PC-9 (cell line): ENCODE results near the gene RPTOR. TPM values are rescaled to one million over a fixed set of nuclear protein-coding genes. Genes with fewer than 3 reads are reported as not detected.

Experiments
- BruUV-seq: library from RNA; stranded (reverse); fragments of 400-500 nt; replicated peaks from 2 replicates; lab custom pipeline; 2021; lab: Mats Ljungman, UMichigan
- CTCF ChIA-PET: fragments of 300-600 bp; sonication (Branson Sonifier 250); formaldehyde crosslinking; loops from one replicate; lab custom pipeline; 2022; ENCODE audit warnings: antibody characterized with exemption; lab: Charles Lee
- POLR2A ChIA-PET: fragments of 300-600 bp; sonication (Branson Sonifier 250); formaldehyde crosslinking; loops from one replicate; lab custom pipeline; 2022; ENCODE audit warnings: antibody characterized with exemption; ENCODE audit not compliant: unreplicated experiment; lab: Charles Lee
- DNase-seq, 2 experiments: peaks; one replicate each; pipeline versions ENCODE4 v3.0.0 to v3.0.0-alpha.2; 2015 to 2022; ENCODE audit warnings: mixed read lengths in 1 of 2
- H2AFZ ChIP-seq: fragments of 200-600 bp; sonication (generic); 2 replicates; pipeline ENCODE4 v1.8.1; 2017; ENCODE audit warnings: antibody characterized with exemption
- H3F3A ChIP-seq: fragments of 200-600 bp; sonication (generic); 2 replicates; pipeline ENCODE4 v1.8.1; 2017; ENCODE audit warnings: antibody characterized with exemption, mild to moderate bottlenecking, low read depth; ENCODE audit not compliant: insufficient read depth
- H3K27ac ChIP-seq: fragments of 200-600 bp; sonication (generic); 2 replicates; pipeline ENCODE4 v1.6.1; 2016; ENCODE audit warnings: mixed run types
- H3K27me3 ChIP-seq: fragments of 200-600 bp; sonication (generic); 2 replicates; pipeline ENCODE4 v1.6.1; 2016; ENCODE audit warnings: low read depth, mixed run types; ENCODE audit not compliant: insufficient read depth
- H3K36me3 ChIP-seq: fragments of 200-600 bp; sonication (generic); 2 replicates; pipeline ENCODE4 v1.6.1; 2016; ENCODE audit warnings: low read depth, mixed run types
- H3K4me1 ChIP-seq: fragments of 200-600 bp; sonication (generic); replicated peaks from 2 replicates; pipeline ENCODE4 v1.6.1; 2016; ENCODE audit warnings: mixed run types; ENCODE audit not compliant: insufficient read depth
- H3K4me2 ChIP-seq: fragments of 200-600 bp; sonication (generic); 2 replicates; pipeline ENCODE4 v1.6.1; 2017; ENCODE audit warnings: mixed run types
- H3K4me3 ChIP-seq: fragments of 200-600 bp; sonication (generic); 2 replicates; pipeline ENCODE4 v1.6.1; 2016; ENCODE audit warnings: mixed run types
- H3K79me2 ChIP-seq: fragments of 200-600 bp; sonication (generic); 2 replicates; pipeline ENCODE4 v1.6.1; 2017; ENCODE audit warnings: low read depth, mixed run types
- H3K9me2 ChIP-seq: fragments of 200-600 bp; sonication (generic); 2 replicates; pipeline ENCODE4 v1.8.1; 2017; ENCODE audit warnings: mild to moderate bottlenecking; ENCODE audit not compliant: insufficient read depth
- H3K9me3 ChIP-seq: fragments of 200-600 bp; sonication (generic); 2 replicates; pipeline ENCODE4 v1.8.1; 2016; ENCODE audit warnings: low read depth; ENCODE audit not compliant: insufficient read depth
- H4K20me1 ChIP-seq: fragments of 200-600 bp; sonication (generic); 2 replicates; pipeline ENCODE4 v1.8.1; 2017; ENCODE audit not compliant: insufficient read depth
- EZH2 ChIP-seq: fragments of 200-600 bp; sonication (generic); IDR thresholded peaks from 2 replicates; pipeline ENCODE4 v1.8.0; 2017; ENCODE audit warnings: antibody characterized with exemption, low read depth
- intact Hi-C: fragments of 100-400 bp; cut with micrococcal nuclease; formaldehyde crosslinking; loops from one replicate; pipeline ENCODE4 v1.10.0; 2022; ENCODE audit not compliant: unreplicated experiment
- total RNA-seq: library from RNA; stranded (reverse); gene quantifications from 2 replicates; pipeline ENCODE4 v1.2.3, GENCODE V29; 2021
- TF ChIP-seq, protein P1 (sequence below): fragments of 200-600 bp; sonication (generic); conservative IDR thresholded peaks from 2 replicates; pipeline ENCODE4 v1.6.1; 2017; ENCODE audit warnings: mixed run types, antibody characterized with exemption, mild to moderate bottlenecking, moderate library complexity

The RPTOR gene
- total RNA-seq, 1 experiment from 2014 or later, result 50.8 TPM

DNA sequence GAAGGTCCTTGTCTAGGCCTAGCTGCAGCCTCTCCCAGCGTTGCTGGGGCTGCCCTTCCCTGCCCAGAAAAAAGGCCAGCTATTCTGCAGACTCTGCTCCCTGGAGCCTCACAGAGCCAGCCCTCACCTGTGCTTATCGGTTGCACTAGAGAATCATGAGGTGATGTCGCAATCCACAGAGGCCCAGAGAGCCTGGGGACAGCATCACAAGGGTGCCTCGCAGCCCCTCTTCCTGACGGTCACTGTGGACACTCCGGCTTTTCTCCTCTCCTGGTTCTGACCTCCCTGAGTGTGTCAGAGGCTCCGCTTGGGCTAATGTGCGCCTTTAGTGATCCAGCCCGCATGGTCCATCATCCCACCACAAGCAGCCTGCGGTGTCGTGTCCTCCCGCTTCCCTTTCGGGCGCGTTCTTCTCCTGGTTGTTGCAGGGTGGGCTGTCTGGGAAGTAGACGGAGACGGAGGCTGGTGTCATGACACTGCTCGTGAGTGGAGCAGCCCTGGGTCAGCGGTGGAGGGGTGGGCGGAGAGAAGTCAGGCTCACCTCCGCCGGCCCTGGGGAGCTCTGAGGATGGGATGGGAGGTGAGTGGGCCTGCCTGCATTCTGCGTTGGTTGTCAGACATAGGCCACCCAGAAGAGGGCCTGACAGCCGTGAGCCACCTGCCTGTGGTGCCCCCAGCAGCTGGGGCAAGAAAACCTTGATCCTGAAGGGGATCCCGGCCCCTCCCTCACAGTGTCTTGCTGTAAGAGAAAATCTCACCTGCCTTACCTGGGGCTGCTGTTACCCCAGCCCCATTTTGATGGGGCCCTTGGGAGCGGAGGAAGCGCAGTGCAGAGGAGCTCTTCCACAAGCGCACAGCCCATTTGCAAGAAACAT, 281.1 kb downstream of the RPTOR start:
- no peak for DNase-seq
- Histone ChIP-seq H3K27me3 (no peaks in the 10 kb centered on the region), H3K9me2 (no peaks in the 10 kb centered on the region), H3K79me2 (no peaks in the 10 kb centered on the region), H3F3A (no peaks in the 10 kb centered on the region), H3K36me3 (no peaks in the 10 kb centered on the region), H4K20me1 (no peaks in the 10 kb centered on the region), H3K4me1 (peaks cover 6% of the 10 kb centered on the region; the same call in 1 of the 2 replicates), H3K4me2 (no peak overlapping the region), H3K9me3 (no peaks in the 10 kb centered on the region), H3K4me3 (no peak overlapping the region), H2AFZ (no peak overlapping the region), H3K27ac (no peak overlapping the region)
- intact Hi-C loops, result no loop called here
- POLR2A ChIA-PET, result interaction anchor here (0.7 kb wide), 1 partner anchor 1967 kb away, joined by 4 read pairs; no protein-coding TSS in a partner anchor
- TF ChIP-seq, protein P1, sequence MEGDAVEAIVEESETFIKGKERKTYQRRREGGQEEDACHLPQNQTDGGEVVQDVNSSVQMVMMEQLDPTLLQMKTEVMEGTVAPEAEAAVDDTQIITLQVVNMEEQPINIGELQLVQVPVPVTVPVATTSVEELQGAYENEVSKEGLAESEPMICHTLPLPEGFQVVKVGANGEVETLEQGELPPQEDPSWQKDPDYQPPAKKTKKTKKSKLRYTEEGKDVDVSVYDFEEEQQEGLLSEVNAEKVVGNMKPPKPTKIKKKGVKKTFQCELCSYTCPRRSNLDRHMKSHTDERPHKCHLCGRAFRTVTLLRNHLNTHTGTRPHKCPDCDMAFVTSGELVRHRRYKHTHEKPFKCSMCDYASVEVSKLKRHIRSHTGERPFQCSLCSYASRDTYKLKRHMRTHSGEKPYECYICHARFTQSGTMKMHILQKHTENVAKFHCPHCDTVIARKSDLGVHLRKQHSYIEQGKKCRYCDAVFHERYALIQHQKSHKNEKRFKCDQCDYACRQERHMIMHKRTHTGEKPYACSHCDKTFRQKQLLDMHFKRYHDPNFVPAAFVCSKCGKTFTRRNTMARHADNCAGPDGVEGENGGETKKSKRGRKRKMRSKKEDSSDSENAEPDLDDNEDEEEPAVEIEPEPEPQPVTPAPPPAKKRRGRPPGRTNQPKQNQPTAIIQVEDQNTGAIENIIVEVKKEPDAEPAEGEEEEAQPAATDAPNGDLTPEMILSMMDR, result no peak
- no peak for TF ChIP-seq EZH2
- no TSS peak for BruUV-seq
- CTCF ChIA-PET, result no interaction called here

DNA sequence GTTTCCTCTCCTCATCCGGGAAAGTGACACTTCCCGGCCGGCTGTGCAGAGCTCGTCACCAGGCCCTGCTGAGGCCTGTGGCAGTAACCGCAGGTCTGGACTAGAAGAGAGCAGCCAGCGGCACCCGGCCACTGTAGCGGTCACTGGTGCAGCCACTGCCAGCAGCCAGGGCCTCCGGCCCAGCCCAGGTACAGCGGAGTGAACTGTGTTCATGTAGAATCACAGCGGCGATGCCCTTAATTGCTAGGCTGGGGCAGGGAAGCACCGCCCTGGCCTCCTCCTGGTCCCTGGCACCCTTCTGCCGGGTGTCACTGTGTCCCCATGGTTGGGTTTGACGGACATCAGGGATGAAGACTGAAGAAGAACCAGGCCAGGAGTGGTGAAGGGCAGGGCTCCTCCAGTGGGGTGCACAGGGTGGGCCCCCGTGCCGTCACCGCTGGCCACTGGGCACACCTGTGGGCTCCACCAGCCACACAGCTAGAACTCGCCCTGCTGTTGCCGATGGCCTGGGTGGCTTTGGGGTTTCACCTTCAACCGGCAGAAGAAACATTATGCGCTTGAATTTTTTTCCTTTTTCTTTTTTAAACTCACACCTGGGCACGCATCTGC, 281.8 kb downstream of the RPTOR start:
- H4K20me1 ChIP-seq, result no peaks in the 10 kb centered on the region
- no peaks in the 10 kb centered on the region for H3K79me2 ChIP-seq
- intact Hi-C loops, result no loop called here
- no TSS peak for BruUV-seq
- H3K27me3 ChIP-seq, result no peaks in the 10 kb centered on the region
- no peak overlapping the region for H3K4me3 ChIP-seq
- DNase-seq, result no peak
- no peak overlapping the region; the same call in 1 of the 2 replicates for H3K4me2 ChIP-seq
- H3K9me3 ChIP-seq, result no peaks in the 10 kb centered on the region
- no peaks in the 10 kb centered on the region for H3F3A ChIP-seq
- H3K4me1 ChIP-seq, result peaks cover 6% of the 10 kb centered on the region; the same call in 1 of the 2 replicates
- no peak overlapping the region for H2AFZ ChIP-seq
- H3K27ac ChIP-seq, result peak overlapping the region; percentile 35; the same call in 1 of the 2 replicates
- CTCF ChIA-PET, result interaction anchor here (0.5 to 0.6 kb wide), 3 partner anchors 30 to 252 kb away, joined by 3 to 9 read pairs (median 4); no protein-coding TSS in a partner anchor
- H3K9me2 ChIP-seq, result no peaks in the 10 kb centered on the region
- TF ChIP-seq, protein P1, result no peak
- TF ChIP-seq EZH2, result no peak
- no peaks in the 10 kb centered on the region for H3K36me3 ChIP-seq
- POLR2A ChIA-PET, result interaction anchor here (0.7 kb wide), 2 partner anchors 33 to 1968 kb away, joined by 4 to 6 read pairs; no protein-coding TSS in a partner anchor

DNA sequence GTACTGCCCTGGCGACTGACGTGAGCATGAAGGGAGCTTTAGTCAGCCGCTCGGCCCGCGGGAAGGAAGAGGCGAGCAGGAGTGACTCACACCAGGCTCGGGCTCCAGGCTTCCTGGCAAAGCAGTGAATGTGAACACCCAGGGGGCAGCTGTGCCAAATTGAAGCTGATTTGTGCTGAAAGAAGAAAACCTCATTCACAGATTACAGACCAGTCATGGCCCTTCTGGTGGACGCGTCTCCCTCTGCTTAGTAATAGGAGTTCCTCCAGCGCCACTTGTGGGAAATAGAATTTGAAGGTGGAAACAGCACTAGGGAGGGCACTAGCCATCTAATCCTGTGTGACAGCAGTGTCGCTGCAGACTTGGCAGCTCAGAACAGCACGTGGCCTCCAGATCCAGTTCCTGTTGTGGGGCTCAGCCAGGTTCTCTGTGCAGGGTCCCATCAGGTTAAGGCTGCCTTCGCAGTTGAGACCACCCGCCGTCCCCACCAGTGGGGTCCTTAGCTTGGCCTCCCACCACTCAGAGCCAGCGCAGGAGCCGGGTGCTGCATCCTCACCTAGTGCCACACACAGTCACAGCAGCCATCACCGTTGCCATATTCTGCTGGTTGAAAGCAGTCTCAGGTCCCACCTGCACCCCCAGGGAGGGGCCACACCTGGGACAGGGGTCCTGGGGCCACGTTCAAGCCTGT, 282.5 kb downstream of the RPTOR start:
- Histone ChIP-seq H3K4me2 (peak overlapping the region; percentile 11), H3K9me3 (no peaks in the 10 kb centered on the region), H3K4me1 (peaks cover 7% of the 10 kb centered on the region), H3K79me2 (no peaks in the 10 kb centered on the region), H4K20me1 (no peaks in the 10 kb centered on the region), H3F3A (no peaks in the 10 kb centered on the region; the same call in 1 of the 2 replicates), H3K27me3 (no peaks in the 10 kb centered on the region), H3K9me2 (no peaks in the 10 kb centered on the region), H3K4me3 (no peak overlapping the region), H3K27ac (peak overlapping the region; percentile 32; the same call in 1 of the 2 replicates), H2AFZ (no peak overlapping the region), H3K36me3 (no peaks in the 10 kb centered on the region)
- peak; percentile 70 to 84 for DNase-seq
- BruUV-seq, result no TSS peak
- intact Hi-C loops, result no loop called here
- CTCF ChIA-PET, result interaction anchor here (0.5 to 0.6 kb wide), 3 partner anchors 29 to 253 kb away, joined by 3 to 9 read pairs (median 4); no protein-coding TSS in a partner anchor
- TF ChIP-seq EZH2, result no peak
- TF ChIP-seq, protein P1, result no peak
- POLR2A ChIA-PET, result interaction anchor here (0.6 to 0.7 kb wide), 2 partner anchors 32 to 988 kb away, joined by 6 to 12 read pairs; partner anchors contain the start of gene CBX4
